ENCODE measurements around the gene FGD5. TPM values are rescaled to one million over a fixed set of nuclear protein-coding genes. Genes with fewer than 3 reads are reported as not detected.

FGD5 gene
- total RNA-seq, 1 donor from 2014 or later = 0.22 TPM

- Mint-ChIP-seq H3K27ac (ENCODE audit: unreplicated experiment) (no peak overlapping the region), H3K4me3 (ENCODE audit: unreplicated experiment) (no peak overlapping the region), H3K4me1 (ENCODE audit: low read depth) (no peaks in the 10 kb centered on the region), H3K27me3 (ENCODE audit: low read depth) (peaks cover 48% of the 10 kb centered on the region), H3K9me3 (ENCODE audit: low read depth) (peaks cover 15% of the 10 kb centered on the region), H3K36me3 (ENCODE audit: low read depth) (no peaks in the 10 kb centered on the region)
- DNase-seq (ENCODE audit: low spot score) = peak; percentile 18
- TF ChIP-seq, protein P1, sequence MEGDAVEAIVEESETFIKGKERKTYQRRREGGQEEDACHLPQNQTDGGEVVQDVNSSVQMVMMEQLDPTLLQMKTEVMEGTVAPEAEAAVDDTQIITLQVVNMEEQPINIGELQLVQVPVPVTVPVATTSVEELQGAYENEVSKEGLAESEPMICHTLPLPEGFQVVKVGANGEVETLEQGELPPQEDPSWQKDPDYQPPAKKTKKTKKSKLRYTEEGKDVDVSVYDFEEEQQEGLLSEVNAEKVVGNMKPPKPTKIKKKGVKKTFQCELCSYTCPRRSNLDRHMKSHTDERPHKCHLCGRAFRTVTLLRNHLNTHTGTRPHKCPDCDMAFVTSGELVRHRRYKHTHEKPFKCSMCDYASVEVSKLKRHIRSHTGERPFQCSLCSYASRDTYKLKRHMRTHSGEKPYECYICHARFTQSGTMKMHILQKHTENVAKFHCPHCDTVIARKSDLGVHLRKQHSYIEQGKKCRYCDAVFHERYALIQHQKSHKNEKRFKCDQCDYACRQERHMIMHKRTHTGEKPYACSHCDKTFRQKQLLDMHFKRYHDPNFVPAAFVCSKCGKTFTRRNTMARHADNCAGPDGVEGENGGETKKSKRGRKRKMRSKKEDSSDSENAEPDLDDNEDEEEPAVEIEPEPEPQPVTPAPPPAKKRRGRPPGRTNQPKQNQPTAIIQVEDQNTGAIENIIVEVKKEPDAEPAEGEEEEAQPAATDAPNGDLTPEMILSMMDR (IDR thresholded peaks at IDR 0.05) = no peak
These were observed 34.6 kb downstream of the FGD5 start for GRCh38 chr3:14853271-14853951.

DNA sequence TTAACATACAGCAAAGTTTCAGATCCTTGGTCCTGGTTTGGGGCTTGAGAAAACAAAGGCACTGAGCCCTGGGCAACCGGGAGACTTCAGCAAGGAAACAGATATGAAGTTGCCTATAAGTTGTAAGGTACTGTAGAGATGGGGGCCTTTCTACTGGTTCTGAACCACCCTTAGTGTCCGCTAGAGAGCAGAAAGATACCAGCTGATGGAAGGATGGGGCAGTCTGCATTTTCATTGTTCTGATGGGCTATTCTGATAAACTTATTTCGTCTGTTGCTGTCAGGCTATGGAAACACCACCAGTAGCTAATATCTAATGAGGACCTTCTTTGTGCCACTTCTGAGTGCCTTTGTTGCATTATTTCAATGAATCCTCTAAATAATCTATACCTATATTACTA is 38.7 kb downstream of the FGD5 start:
- Mint-ChIP-seq H3K27ac (ENCODE audit: unreplicated experiment) (no peak overlapping the region), H3K27me3 (ENCODE audit: low read depth) (peaks cover 49% of the 10 kb centered on the region), H3K4me3 (ENCODE audit: unreplicated experiment) (no peak overlapping the region)

DNA sequence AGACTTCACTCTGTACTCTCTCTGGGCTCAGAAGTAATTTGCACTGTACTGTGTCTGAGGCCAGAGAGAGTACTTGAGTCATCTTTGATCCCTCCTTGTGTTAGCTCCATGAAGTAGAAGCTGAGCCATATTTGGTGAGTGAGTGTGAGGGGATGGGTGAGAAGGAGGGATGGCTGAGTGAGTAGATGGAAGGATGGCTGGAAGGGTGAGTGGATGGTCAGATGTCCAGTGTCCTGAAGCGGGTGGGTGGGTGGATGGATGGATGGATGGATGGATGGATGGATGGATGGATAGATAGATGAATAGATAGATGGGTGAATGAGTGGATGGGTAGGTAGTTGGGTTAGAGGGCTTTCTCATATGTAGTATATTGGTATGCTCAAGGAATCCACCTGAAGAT is 39.3 kb downstream of the FGD5 start:
- Mint-ChIP-seq H3K9me3 (ENCODE audit: low read depth) (peaks cover 15% of the 10 kb centered on the region), H3K27me3 (ENCODE audit: low read depth) (peaks cover 50% of the 10 kb centered on the region), H3K4me3 (ENCODE audit: unreplicated experiment) (no peak overlapping the region), H3K4me1 (ENCODE audit: low read depth) (no peaks in the 10 kb centered on the region), H3K27ac (ENCODE audit: unreplicated experiment) (no peak overlapping the region), H3K36me3 (ENCODE audit: low read depth) (no peaks in the 10 kb centered on the region)
- TF ChIP-seq, protein P1 (IDR thresholded peaks at IDR 0.05) = no peak
- DNase-seq (ENCODE audit: low spot score) = peak; percentile 0

More for the DNA sequence above, 38.7 kb downstream of the FGD5 start:
- no peaks in the 10 kb centered on the region for H3K36me3 Mint-ChIP-seq (ENCODE audit: low read depth)
- TF ChIP-seq, protein P1 (IDR thresholded peaks at IDR 0.05) = no peak
- peaks cover 15% of the 10 kb centered on the region for H3K9me3 Mint-ChIP-seq (ENCODE audit: low read depth)
- H3K4me1 Mint-ChIP-seq (ENCODE audit: low read depth) = no peaks in the 10 kb centered on the region
- peak; percentile 5 for DNase-seq (ENCODE audit: low spot score)

DNA sequence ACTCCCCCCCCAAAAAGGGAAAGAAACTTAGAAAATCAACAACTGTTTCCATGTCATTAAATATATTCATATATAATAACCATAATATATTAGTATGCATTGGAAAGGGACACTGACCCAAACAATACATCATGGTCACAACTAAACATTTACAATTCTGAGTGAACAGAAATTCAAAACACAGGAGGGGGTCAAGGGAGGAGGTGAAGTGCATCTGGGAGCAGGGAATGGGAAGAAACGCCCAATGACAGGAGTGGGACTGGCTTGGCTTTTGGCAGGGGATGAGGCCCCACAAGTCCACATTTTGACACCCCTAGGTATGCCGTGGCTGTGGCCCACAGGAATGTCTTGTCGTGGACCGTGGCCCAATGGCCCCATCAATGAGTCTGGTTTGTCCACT is 41.1 kb downstream of the FGD5 start:
- peak; percentile 34 for DNase-seq (ENCODE audit: low spot score)
- peaks cover 15% of the 10 kb centered on the region for H3K9me3 Mint-ChIP-seq (ENCODE audit: low read depth)
- H3K4me3 Mint-ChIP-seq (ENCODE audit: unreplicated experiment) = no peak overlapping the region
- peaks cover 50% of the 10 kb centered on the region for H3K27me3 Mint-ChIP-seq (ENCODE audit: low read depth)
- no peaks in the 10 kb centered on the region for H3K36me3 Mint-ChIP-seq (ENCODE audit: low read depth)
- TF ChIP-seq, protein P1 (IDR thresholded peaks at IDR 0.05) = no peak
- no peaks in the 10 kb centered on the region for H3K4me1 Mint-ChIP-seq (ENCODE audit: low read depth)
- no peak overlapping the region for H3K27ac Mint-ChIP-seq (ENCODE audit: unreplicated experiment)

DNA sequence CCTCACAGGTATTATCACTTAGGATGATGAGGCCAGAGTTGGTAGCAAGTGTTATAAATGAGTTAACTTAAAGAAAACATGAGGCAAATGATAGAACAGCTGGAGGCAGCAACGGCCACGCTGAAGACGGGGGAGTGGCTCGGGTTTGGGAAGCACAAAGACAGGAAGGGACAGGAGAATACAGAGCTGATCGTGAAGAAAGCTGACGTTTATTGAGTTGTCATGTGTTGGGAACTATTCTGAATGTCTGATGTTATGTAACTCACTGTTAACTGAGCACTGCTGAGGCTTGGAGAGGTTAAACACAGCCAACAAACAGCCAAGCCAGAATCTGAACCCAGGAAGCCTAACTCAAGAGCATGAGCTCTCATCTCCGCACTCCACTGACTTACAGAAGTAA is 42.3 kb downstream of the FGD5 start:
- TF ChIP-seq, protein P1 (IDR thresholded peaks at IDR 0.05) = no peak
- Mint-ChIP-seq H3K4me3 (ENCODE audit: unreplicated experiment) (no peak overlapping the region), H3K27ac (ENCODE audit: unreplicated experiment) (no peak overlapping the region)

More for the DNA sequence above, 42.3 kb downstream of the FGD5 start:
- peak; percentile 19 for DNase-seq (ENCODE audit: low spot score)
- H3K4me1 Mint-ChIP-seq (ENCODE audit: low read depth) = no peaks in the 10 kb centered on the region
- peaks cover 50% of the 10 kb centered on the region for H3K27me3 Mint-ChIP-seq (ENCODE audit: low read depth)
- H3K36me3 Mint-ChIP-seq (ENCODE audit: low read depth) = no peaks in the 10 kb centered on the region
- H3K9me3 Mint-ChIP-seq (ENCODE audit: low read depth) = peaks cover 9% of the 10 kb centered on the region
